ENCODE measurements around the gene TRAK2. TPM values are rescaled to one million over a fixed set of nuclear protein-coding genes. Genes with fewer than 3 reads are reported as not detected.

TRAK2 gene
- polyA plus RNA-seq, 1 donor from 2014 or later, result 19.6 TPM

- Histone ChIP-seq H3K79me2 (replicated peaks; ENCODE audit: insufficient read depth, low read length) (no peaks in the 10 kb centered on the region), H3K9ac (ENCODE audit: low read length) (no peak overlapping the region), H3K9me3 (ENCODE audit: low read length) (no peaks in the 10 kb centered on the region)
Observed at GRCh38 chr2:201425952-201426351, 25.3 kb downstream of the TRAK2 start.

GRCh38 chr2:201420442-201421113, 30.7 kb downstream of the TRAK2 start:
- Histone ChIP-seq H3K9ac (ENCODE audit: low read length) (no peak overlapping the region), H3K4me2 (ENCODE audit: low read length) (no peak overlapping the region), H3K79me2 (replicated peaks; ENCODE audit: insufficient read depth, low read length) (no peaks in the 10 kb centered on the region)

More at GRCh38 chr2:201425952-201426351, 25.3 kb downstream of the TRAK2 start:
- H3K4me3 ChIP-seq (ENCODE audit: low read length), result no peak overlapping the region
- H2AFZ ChIP-seq (ENCODE audit: low read depth, low read length), result no peak overlapping the region
- no peaks in the 10 kb centered on the region for H3F3A ChIP-seq (ENCODE audit: insufficient read depth, low read length, poor library complexity, severe bottlenecking)
- no peak overlapping the region for H3K27ac ChIP-seq (ENCODE audit: low read length)
- H3K9me2 ChIP-seq (ENCODE audit: insufficient read depth, low read length), result no peaks in the 10 kb centered on the region
- H3K4me2 ChIP-seq (ENCODE audit: low read length), result no peak overlapping the region
- H4K20me1 ChIP-seq (ENCODE audit: insufficient read depth), result no peaks in the 10 kb centered on the region
- H3K36me3 ChIP-seq (ENCODE audit: insufficient read depth, low read length), result no peaks in the 10 kb centered on the region
- TF ChIP-seq SMC3 (conservative IDR thresholded peaks at IDR 0.05; ENCODE audit: poor library complexity), result no peak
- TF ChIP-seq MXI1 (conservative IDR thresholded peaks at IDR 0.05; ENCODE audit: poor library complexity, severe bottlenecking), result no peak
- TF ChIP-seq REST (IDR thresholded peaks at IDR 0.05; ENCODE audit: borderline replicate concordance), result no peak
- no peak for TF ChIP-seq POLR2AphosphoS5 (IDR thresholded peaks at IDR 0.05)
- no peak for TF ChIP-seq EZH2 (IDR thresholded peaks at IDR 0.05; ENCODE audit: borderline replicate concordance, insufficient read depth, low read length, poor library complexity, severe bottlenecking)
- TF ChIP-seq TAF1 (IDR thresholded peaks at IDR 0.05; ENCODE audit: low read depth), result no peak
- TF ChIP-seq CTCF (IDR thresholded peaks at IDR 0.05; ENCODE audit: poor library complexity, severe bottlenecking), result no peak
- no peak for TF ChIP-seq EP300 (conservative IDR thresholded peaks at IDR 0.05; ENCODE audit: poor library complexity, severe bottlenecking)
- no peak for TF ChIP-seq RAD21 (conservative IDR thresholded peaks at IDR 0.05)
- H3K27me3 ChIP-seq (ENCODE audit: insufficient read depth, low read depth, low read length), result no peaks in the 10 kb centered on the region

More at GRCh38 chr2:201420442-201421113, 30.7 kb downstream of the TRAK2 start:
- Histone ChIP-seq H3K36me3 (ENCODE audit: insufficient read depth, low read length) (no peaks in the 10 kb centered on the region), H3K9me3 (ENCODE audit: low read length) (no peaks in the 10 kb centered on the region), H3K27ac (ENCODE audit: low read length) (no peak overlapping the region), H3K4me3 (ENCODE audit: low read length) (no peak overlapping the region), H3K9me2 (ENCODE audit: insufficient read depth, low read length) (no peaks in the 10 kb centered on the region), H2AFZ (ENCODE audit: low read depth, low read length) (no peak overlapping the region), H3F3A (ENCODE audit: insufficient read depth, low read length, poor library complexity, severe bottlenecking) (no peaks in the 10 kb centered on the region), H3K27me3 (ENCODE audit: insufficient read depth, low read depth, low read length) (no peaks in the 10 kb centered on the region), H4K20me1 (ENCODE audit: insufficient read depth) (no peaks in the 10 kb centered on the region)
- TF ChIP-seq RAD21 (conservative IDR thresholded peaks at IDR 0.05) (no peak), EZH2 (IDR thresholded peaks at IDR 0.05; ENCODE audit: borderline replicate concordance, insufficient read depth, low read length, poor library complexity, severe bottlenecking) (no peak), TAF1 (IDR thresholded peaks at IDR 0.05; ENCODE audit: low read depth) (no peak), EP300 (conservative IDR thresholded peaks at IDR 0.05; ENCODE audit: poor library complexity, severe bottlenecking) (no peak), REST (IDR thresholded peaks at IDR 0.05; ENCODE audit: borderline replicate concordance) (no peak)
